ENCODE results near the gene CHRDL2. TPM values are rescaled to one million over a fixed set of nuclear protein-coding genes. Genes with fewer than 3 reads are reported as not detected.

The CHRDL2 gene
- total and polyA plus RNA-seq, 2 donors (not counting 1 experiment from before 2014, with no cell fraction given): not detected

DNA sequence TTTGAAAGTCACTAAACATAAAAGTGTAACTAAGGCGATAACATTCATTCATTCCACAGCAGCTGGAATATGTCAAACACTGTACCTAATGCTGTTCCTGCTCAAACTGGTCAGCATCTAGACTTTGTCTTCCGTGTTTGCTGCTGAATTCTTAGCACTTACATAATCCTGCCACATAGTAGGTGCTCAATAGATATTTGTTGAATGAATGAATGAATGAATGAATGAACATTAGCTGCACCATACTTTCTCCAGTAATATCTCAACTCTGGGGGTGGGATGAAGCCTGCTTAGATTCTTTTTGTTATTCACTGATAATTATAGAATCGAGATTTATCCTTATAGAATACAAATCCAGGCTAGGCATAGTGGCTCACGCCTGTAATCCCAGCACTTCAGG, 10.8 kb upstream of the CHRDL2 start:
- Histone ChIP-seq H3K36me3 (ENCODE audit: control insufficient read depth, insufficient read depth, low read length) (no peaks in the 10 kb centered on the region), H2AFZ (ENCODE audit: low read length) (no peak overlapping the region), H3K27me3 (ENCODE audit: control insufficient read depth, insufficient read depth, low read length) (no peaks in the 10 kb centered on the region), H3K4me2 (ENCODE audit: extremely low read depth, insufficient read depth, low read length) (no peak overlapping the region), H3K27ac (ENCODE audit: insufficient read depth, low read length) (no peak overlapping the region), H3K79me2 (ENCODE audit: control insufficient read depth, insufficient read depth, low read length) (no peaks in the 10 kb centered on the region), H3K9me3 (ENCODE audit: control insufficient read depth, insufficient read depth, low read depth, low read length) (no peaks in the 10 kb centered on the region), H4K20me1 (ENCODE audit: control insufficient read depth, extremely low read depth, insufficient read depth, low read length) (no peaks in the 10 kb centered on the region), H3K4me1 (ENCODE audit: control insufficient read depth, extremely low read depth, insufficient read depth, low read length) (peaks cover 4% of the 10 kb centered on the region), H3K9ac (ENCODE audit: insufficient read depth, low read length) (no peak overlapping the region), H3K4me3 (replicated peaks in 1 of 4; ENCODE audit: control extremely low read depth in 1 of 4, insufficient read depth in 1 of 4, low read depth in 3 of 4, low read length in 4 of 4) (no peak overlapping the region)
- DNase-seq (ENCODE audit: low read depth in 2 of 2): no peak
- TF ChIP-seq, protein P1, sequence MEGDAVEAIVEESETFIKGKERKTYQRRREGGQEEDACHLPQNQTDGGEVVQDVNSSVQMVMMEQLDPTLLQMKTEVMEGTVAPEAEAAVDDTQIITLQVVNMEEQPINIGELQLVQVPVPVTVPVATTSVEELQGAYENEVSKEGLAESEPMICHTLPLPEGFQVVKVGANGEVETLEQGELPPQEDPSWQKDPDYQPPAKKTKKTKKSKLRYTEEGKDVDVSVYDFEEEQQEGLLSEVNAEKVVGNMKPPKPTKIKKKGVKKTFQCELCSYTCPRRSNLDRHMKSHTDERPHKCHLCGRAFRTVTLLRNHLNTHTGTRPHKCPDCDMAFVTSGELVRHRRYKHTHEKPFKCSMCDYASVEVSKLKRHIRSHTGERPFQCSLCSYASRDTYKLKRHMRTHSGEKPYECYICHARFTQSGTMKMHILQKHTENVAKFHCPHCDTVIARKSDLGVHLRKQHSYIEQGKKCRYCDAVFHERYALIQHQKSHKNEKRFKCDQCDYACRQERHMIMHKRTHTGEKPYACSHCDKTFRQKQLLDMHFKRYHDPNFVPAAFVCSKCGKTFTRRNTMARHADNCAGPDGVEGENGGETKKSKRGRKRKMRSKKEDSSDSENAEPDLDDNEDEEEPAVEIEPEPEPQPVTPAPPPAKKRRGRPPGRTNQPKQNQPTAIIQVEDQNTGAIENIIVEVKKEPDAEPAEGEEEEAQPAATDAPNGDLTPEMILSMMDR (conservative IDR thresholded peaks at IDR 0.05 in 1 of 2, IDR thresholded peaks at IDR 0.05 in 1 of 2; ENCODE audit: low read depth in 1 of 2, low read length in 2 of 2): no peak
- TF ChIP-seq EZH2 (IDR thresholded peaks at IDR 0.05; ENCODE audit: low read length, missing control alignments): no peak

DNA sequence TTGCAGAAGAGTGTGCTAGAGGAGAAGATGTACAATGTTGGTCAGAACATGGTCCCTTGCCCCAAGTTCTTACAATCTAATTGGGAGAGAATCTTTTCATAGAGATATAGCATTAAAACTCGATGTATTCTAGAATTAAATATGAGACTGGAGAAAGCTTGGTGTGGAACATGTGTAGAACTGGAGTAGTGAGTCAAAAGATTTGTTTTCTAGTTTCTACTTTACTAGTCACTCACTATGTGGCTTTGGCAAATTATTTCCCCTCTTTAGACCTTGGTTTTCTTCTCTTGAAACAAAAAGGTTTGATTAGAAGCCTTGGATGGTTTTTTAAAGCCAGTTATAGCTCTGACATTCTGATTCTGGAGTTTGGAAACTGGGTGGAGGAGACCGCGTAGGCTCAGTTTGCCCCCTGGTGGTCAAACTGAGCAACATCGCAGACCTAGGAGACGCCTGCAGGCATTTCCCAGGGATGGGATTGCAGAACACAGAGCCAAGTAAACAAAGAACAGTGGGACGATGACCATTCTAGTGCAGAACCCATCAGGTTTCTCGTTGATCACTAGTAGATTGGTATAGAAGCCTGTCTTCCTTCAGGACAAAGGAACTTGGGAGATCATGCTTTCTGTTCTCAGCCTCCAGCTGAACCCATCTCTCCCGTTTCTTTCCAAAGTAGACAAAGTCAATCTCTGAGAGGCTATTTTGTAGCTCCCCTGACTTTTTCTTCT, 8.5 kb upstream of the CHRDL2 start:
- H3K9ac ChIP-seq (ENCODE audit: insufficient read depth, low read length): no peak overlapping the region
- peaks cover 5% of the 10 kb centered on the region for H3K27me3 ChIP-seq (ENCODE audit: control insufficient read depth, insufficient read depth, low read length)
- TF ChIP-seq, protein P1 (conservative IDR thresholded peaks at IDR 0.05 in 1 of 2, IDR thresholded peaks at IDR 0.05 in 1 of 2; ENCODE audit: low read depth in 1 of 2, low read length in 2 of 2): peak; percentile 86 to 94
- TF ChIP-seq EZH2 (IDR thresholded peaks at IDR 0.05; ENCODE audit: low read length, missing control alignments): no peak
- H3K4me2 ChIP-seq (ENCODE audit: extremely low read depth, insufficient read depth, low read length): no peak overlapping the region
- peak; percentile 45 to 74 for DNase-seq (ENCODE audit: low read depth in 2 of 2)
- H2AFZ ChIP-seq (ENCODE audit: low read length): no peak overlapping the region
- no peaks in the 10 kb centered on the region for H3K36me3 ChIP-seq (ENCODE audit: control insufficient read depth, insufficient read depth, low read length)
- no peaks in the 10 kb centered on the region for H3K9me3 ChIP-seq (ENCODE audit: control insufficient read depth, insufficient read depth, low read depth, low read length)
- peaks cover 4% of the 10 kb centered on the region for H3K4me1 ChIP-seq (ENCODE audit: control insufficient read depth, extremely low read depth, insufficient read depth, low read length)
- no peak overlapping the region for H3K27ac ChIP-seq (ENCODE audit: insufficient read depth, low read length)
- no peak overlapping the region for H3K4me3 ChIP-seq (replicated peaks in 1 of 4; ENCODE audit: control extremely low read depth in 1 of 4, insufficient read depth in 1 of 4, low read depth in 3 of 4, low read length in 4 of 4)
- no peaks in the 10 kb centered on the region for H3K79me2 ChIP-seq (ENCODE audit: control insufficient read depth, insufficient read depth, low read length)
- H4K20me1 ChIP-seq (ENCODE audit: control insufficient read depth, extremely low read depth, insufficient read depth, low read length): no peaks in the 10 kb centered on the region

DNA sequence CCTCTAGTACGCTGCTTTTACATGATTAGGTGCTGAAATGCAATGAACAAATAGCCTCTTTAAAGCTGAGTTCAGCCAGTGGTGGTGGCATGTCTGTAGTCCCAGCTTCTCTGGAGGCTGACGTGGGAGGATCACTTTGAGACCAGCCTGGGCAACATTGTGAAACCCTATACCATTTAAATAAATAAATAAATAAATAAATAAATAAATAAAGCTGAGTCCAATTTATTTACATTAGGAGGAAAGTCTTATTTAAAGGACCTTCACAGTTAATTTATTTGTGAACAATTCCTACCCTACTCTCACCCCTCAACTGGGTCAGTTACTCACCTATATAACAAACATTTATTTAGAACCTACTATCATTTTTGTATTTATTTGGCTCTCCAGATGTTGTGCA, 4.8 kb upstream of the CHRDL2 start:
- no peak overlapping the region for H3K4me3 ChIP-seq (replicated peaks in 1 of 4; ENCODE audit: control extremely low read depth in 1 of 4, insufficient read depth in 1 of 4, low read depth in 3 of 4, low read length in 4 of 4)
- no peaks in the 10 kb centered on the region for H3K9me3 ChIP-seq (ENCODE audit: control insufficient read depth, insufficient read depth, low read depth, low read length)
- H3K79me2 ChIP-seq (ENCODE audit: control insufficient read depth, insufficient read depth, low read length): no peaks in the 10 kb centered on the region
- DNase-seq (ENCODE audit: low read depth in 2 of 2): no peak
- H2AFZ ChIP-seq (ENCODE audit: low read length): no peak overlapping the region
- H3K27ac ChIP-seq (ENCODE audit: insufficient read depth, low read length): no peak overlapping the region
- no peak overlapping the region for H3K9ac ChIP-seq (ENCODE audit: insufficient read depth, low read length)
- no peaks in the 10 kb centered on the region for H3K4me1 ChIP-seq (ENCODE audit: control insufficient read depth, extremely low read depth, insufficient read depth, low read length)
- no peak overlapping the region for H3K4me2 ChIP-seq (ENCODE audit: extremely low read depth, insufficient read depth, low read length)
- H3K36me3 ChIP-seq (ENCODE audit: control insufficient read depth, insufficient read depth, low read length): no peaks in the 10 kb centered on the region
- H4K20me1 ChIP-seq (ENCODE audit: control insufficient read depth, extremely low read depth, insufficient read depth, low read length): no peaks in the 10 kb centered on the region
- TF ChIP-seq, protein P1 (conservative IDR thresholded peaks at IDR 0.05 in 1 of 2, IDR thresholded peaks at IDR 0.05 in 1 of 2; ENCODE audit: low read depth in 1 of 2, low read length in 2 of 2): no peak
- no peak for TF ChIP-seq EZH2 (IDR thresholded peaks at IDR 0.05; ENCODE audit: low read length, missing control alignments)
- H3K27me3 ChIP-seq (ENCODE audit: control insufficient read depth, insufficient read depth, low read length): peaks cover 23% of the 10 kb centered on the region
